ENCODE measurements around the gene UQCR10.
A peak's percentile ranks its signal among the peaks of the same experiment; 100 is the strongest.
"Not testable (repeated sequence)": the region's sequence is repeated elsewhere in the genome, so short reads cannot be mapped to it uniquely, and the experiment has no call there.

The UQCR10 gene

DNA sequence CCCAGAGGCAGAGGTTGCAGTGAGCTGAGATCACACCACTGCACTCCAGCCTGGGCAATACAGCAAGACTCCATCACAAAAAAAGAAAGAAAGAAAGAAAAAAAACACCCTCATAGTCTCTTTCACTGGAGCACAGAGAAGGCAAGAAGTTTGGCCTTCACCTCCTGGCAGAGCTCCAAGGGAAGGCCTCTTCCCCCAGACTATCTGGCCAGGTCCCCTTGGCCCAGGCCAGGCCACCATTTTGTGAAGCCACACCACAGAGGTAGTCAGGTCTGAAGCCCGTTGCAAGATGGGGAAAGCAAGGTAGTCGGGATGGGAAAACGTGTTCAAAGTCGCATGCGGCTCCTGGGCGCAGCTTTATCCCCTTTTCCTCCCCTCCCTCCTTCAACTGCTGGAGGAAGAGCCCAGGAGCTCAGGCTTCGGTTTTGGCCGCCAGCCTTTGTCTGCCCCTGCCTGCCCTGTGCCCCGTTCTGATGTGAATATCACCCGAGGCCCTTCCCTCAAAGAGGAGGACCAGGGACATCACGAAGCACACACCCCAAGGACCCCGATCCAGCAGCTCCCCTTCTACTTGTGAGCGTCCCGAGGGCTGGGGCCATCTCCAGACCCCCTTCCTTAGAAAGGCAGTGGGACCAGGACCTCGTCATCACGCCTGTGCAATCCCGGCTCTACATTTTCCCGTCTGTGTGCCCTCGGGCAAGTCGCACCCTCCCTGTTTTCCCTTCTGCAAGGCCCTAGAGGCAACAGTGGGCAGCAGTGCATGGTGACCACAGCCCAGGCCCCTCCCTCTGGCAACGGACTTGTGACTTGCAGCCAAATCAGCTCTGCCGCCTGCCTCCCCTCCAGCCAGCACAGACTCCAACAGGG is 29.7 kb upstream of the UQCR10 start:
- no peak for DNase-seq

- no peak for DNase-seq
Measured at GRCh38 chr22:29738118-29738815, 28.9 kb upstream of the UQCR10 start.

DNA sequence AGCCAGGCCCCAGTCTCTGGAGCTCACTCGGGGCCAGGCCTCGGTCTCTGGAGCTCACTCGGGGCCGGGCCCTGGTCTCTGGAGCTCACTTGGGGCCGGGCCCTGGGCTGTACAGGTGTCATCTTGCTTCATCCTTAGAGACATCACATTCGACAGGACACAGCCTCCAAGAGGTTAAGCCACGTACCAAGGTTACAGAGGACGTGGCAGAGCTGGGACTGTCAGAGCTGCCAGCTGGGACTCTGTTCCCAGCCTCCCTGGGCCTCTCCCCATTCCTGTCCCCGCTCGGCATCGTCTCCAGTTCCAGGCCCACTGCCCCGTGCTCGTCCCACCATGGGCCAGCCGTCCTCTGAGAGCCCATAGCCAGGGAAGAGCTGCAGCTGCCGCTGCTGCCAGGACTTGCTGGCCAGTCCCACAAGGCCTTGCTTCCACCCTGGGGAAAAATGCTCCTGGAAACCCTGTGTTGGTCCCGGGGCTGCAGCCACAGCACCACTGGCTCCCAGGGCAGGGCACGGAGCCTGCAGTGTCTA is 27.8 kb upstream of the UQCR10 start:
- DNase-seq, result no peak

- no peak for DNase-seq
Measured at GRCh38 chr22:29740216-29740615, 27.0 kb upstream of the UQCR10 start.

- DNase-seq, result no peak
Measured at GRCh38 chr22:29741926-29742325, 25.2 kb upstream of the UQCR10 start.

- no peak for DNase-seq
Measured at GRCh38 chr22:29742326-29742725, 24.8 kb upstream of the UQCR10 start.

GRCh38 chr22:29744902-29745301 is 22.3 kb upstream of the UQCR10 start:
- peak; percentile 19 for DNase-seq

- no peak for DNase-seq
Measured at GRCh38 chr22:29747832-29748231, 19.3 kb upstream of the UQCR10 start.

- DNase-seq, result no peak
Measured at GRCh38 chr22:29748248-29748893, 18.8 kb upstream of the UQCR10 start.

DNA sequence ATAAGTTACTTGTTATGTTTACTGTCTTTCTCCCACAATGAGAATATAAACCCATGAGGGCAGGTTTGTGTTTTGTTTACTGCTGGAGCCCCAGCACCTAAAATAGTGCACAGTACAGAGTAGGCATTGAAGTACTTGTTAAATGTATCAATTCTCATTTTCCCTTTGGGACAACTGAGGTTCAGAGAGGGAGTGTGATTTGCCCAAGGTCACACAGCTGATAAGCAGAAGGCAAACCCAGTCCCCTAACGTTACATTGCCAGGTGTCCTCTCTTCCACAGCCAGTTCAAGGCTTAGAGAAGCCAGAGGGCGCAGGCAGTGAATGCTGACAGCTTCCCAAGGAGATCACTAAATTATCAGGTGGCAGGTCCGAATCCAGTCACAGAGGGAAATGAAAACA is 17.1 kb upstream of the UQCR10 start:
- DNase-seq, result no peak

GRCh38 chr22:29750559-29751538 is 16.3 kb upstream of the UQCR10 start:
- no peak for DNase-seq

- DNase-seq, result no peak
Measured at GRCh38 chr22:29751669-29752068, 15.5 kb upstream of the UQCR10 start.

GRCh38 chr22:29753808-29754657 is 13.1 kb upstream of the UQCR10 start:
- DNase-seq, result no peak

DNA sequence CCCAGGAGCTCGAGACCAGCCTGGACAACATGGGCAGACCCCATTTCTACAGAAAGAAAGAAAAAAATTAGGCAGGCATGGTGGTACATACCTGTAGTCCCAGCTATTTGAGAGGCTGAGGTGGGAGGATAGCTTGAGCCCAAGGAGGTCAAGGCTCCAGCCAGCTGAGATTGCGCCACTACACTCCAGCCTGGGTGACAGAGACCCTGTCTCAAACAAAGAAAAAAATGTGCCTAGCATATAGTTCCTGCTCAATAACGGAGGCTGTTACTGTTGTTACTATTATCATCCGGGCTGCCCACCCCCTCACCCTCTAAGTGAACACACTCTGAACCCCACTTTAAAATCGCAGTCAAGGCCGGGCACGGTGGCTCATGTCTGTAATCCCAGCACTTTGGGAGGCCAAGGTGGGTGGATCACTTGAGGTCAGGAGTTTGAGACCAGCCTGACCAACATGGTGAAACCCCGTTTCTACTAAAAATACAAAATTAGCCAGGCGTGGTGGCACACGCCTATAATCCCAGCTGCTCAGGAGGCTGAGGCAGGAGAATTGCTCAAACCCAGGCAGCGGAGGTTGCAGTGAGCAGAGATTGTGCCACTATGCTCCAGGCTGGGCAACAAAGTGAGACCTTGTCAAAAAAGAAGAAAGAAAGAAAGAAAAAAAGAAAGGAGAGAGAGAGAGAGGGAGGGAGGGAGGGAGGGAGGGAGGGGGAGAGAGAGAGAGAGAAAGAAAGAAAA is 12.3 kb upstream of the UQCR10 start:
- not testable (repeated sequence) for DNase-seq

DNA sequence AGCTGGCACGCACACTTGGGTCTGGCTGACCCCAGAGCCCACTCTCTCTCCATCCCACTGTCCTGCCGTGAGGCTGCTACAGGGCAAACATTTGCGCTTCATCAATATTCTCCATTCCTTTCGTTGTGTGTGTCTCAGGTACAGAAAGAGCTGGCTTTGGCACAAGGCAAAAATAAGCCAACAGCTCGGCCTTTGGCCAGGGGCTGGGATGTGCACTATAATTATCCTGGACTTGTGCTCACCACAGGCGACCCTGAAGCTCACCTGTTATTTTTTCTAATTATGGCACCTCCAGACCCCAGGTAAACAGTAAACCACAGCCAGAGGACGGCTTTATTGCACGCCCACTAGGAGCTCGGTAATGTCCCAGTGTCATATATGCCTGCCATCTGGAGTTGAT is 11.3 kb upstream of the UQCR10 start:
- no peak for DNase-seq

DNA sequence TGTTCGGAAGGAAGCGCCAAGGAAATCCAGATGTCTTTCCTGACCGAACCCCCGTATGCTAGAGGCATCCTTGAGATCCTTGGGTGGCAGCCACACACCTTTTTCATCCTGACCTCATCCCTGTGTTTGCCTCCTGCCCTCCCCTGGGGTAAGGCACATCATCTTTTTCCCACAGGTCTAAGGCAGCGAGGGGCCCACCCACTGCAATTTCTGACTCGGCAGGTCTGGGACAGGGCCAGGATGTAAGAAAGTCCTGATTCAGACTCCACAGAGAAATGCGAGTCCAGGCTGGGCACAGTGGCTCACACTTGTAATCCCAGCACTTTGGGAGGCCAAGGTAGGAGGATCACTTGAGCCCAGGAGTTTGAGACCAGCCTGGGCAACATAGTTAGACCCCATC is 10.8 kb upstream of the UQCR10 start:
- no peak for DNase-seq

DNA sequence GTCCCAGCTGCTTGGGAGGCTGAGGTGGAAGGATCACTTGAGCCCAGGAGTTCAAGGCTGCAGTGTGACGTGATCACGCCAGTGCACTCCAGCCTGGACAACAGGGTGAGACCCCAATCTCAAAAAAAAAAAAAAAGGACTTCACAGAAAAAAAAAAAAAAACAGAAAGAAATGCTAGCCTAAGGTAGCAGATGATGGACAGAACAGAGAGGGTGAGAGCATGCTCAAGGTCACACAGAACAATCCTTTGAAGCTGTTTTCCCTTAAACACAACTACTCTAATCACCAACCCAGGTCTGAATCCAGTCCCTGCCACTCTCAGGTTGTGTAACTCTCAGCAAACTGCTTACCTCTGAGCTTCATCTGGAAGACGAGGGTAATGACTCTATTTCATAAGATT is 10.1 kb upstream of the UQCR10 start:
- DNase-seq, result no peak

DNA sequence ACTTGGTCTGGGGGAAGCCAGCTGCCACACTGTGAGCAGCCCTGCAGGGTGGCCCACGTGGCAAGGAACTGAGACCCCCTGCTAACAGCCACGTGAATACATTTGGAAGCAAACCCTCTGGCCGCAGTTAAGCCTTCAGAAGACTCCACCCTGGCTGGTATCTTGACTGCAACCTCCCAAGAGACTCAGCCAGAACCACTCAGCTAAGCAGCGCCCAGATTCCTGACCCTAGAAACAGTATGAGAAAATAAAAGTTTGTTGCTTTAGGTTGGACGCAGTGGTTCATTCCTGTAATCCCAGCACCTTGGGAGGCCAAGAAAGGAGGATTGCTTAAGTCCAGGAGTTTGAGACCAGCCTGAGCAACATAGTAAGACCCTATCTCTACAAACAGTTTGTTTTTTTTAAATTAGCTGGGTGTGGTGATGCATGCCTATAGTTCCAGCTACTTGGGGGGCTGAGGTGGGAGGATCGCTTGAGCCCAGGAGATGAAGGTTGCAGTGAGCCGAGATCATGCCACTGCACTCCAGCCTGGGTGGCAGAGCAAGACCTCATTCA is 9.0 kb upstream of the UQCR10 start:
- DNase-seq, result no peak

GRCh38 chr22:29758959-29759358 is 8.2 kb upstream of the UQCR10 start:
- no peak for DNase-seq

GRCh38 chr22:29762263-29762662 is 4.9 kb upstream of the UQCR10 start:
- peak; percentile 50 for DNase-seq
